GM12878 (cell line): ENCODE results near the gene NTM. TPM values are rescaled to one million over a fixed set of nuclear protein-coding genes. Genes with fewer than 3 reads are reported as not detected.

Experiments used
- ATAC-seq: fragments of 200-7000 bp; cut with Tn5 transposase; 3 replicates; pipeline ENCODE4 v1.9.1; 2020; ENCODE audit warnings: mild to moderate bottlenecking, moderate library complexity
- BruUV-seq: library from RNA; stranded (reverse); fragments of 400-500 nt; replicated peaks from 2 replicates; lab custom pipeline; 2021; lab: Mats Ljungman, UMichigan
- CTCF ChIA-PET: fragments of 300-600 bp; sonication (Branson Sonifier 250); formaldehyde crosslinking; extraction: SDS; loops from one replicate; lab custom pipeline; 2021; ENCODE audit warnings: inconsistent platforms; lab: Yijun Ruan, JAX
- POLR2A ChIA-PET: fragments of 350-600 bp; formaldehyde crosslinking; extraction: SDS; loops from one replicate; lab custom pipeline; 2021; ENCODE audit warnings: inconsistent platforms; lab: Charles Lee
- RAD21 ChIA-PET: fragments of 300-600 bp; sonication (Branson Sonifier 250); formaldehyde crosslinking; loops from one replicate; lab custom pipeline; 2023; ENCODE audit warnings: antibody characterized with exemption; ENCODE audit not compliant: unreplicated experiment; lab: Charles Lee
- SMC1A ChIA-PET: fragments of 300-600 bp; sonication (Branson Sonifier 250); formaldehyde crosslinking; loops from one replicate; lab custom pipeline; 2023; ENCODE audit not compliant: unreplicated experiment, uncharacterized antibody; lab: Charles Lee
- DNase-seq: peaks from one replicate; pipeline ENCODE4 v3.0.0-alpha.2; 2011; ENCODE audit warnings: low read depth, low spot score
- FAIRE-seq: peaks from 3 replicates; lab custom pipeline; 2011; peaks lifted over from hg19 to GRCh38; lab: Jason Lieb, UNC
- H2AFZ ChIP-seq: 2 replicates; pipeline ENCODE4 v1.6.0; 2011; ENCODE audit warnings: low read depth, low read length, control low read depth; ENCODE audit not compliant: control insufficient read depth
- H3K27ac ChIP-seq: 2 replicates; pipeline ENCODE4 v1.5.1; 2011; ENCODE audit warnings: control low read depth; ENCODE audit not compliant: control insufficient read depth, insufficient read depth
- H3K27me3 ChIP-seq, 2 experiments: replicated peaks in 1 of 2; 2 replicates each; pipeline versions ENCODE4 v1.6.0 to v1.6.1; 2011; ENCODE audit warnings: low read length in 1 of 2; ENCODE audit not compliant: control insufficient read depth in 2 of 2, insufficient read depth in 2 of 2
- H3K36me3 ChIP-seq, 2 experiments: 2 replicates each; pipeline ENCODE4 v1.5.1; 2011; ENCODE audit warnings: low read length in 1 of 2; ENCODE audit not compliant: control insufficient read depth in 2 of 2, insufficient read depth in 2 of 2
- H3K4me1 ChIP-seq: 2 replicates; pipeline ENCODE4 v1.6.1; 2011; ENCODE audit warnings: mild to moderate bottlenecking, low read length, moderate library complexity, mixed read lengths; ENCODE audit not compliant: control insufficient read depth, insufficient read depth
- H3K4me2 ChIP-seq: 2 replicates; pipeline ENCODE4 v1.6.0; 2011; ENCODE audit warnings: control low read depth; ENCODE audit not compliant: control insufficient read depth, insufficient read depth
- H3K4me3 ChIP-seq: fragments of 200-600 bp; sonication (generic); 2 replicates; pipeline ENCODE4 v1.5.1; 2016
- H3K79me2 ChIP-seq: 2 replicates; pipeline ENCODE4 v1.6.0; 2011; ENCODE audit warnings: low read length; ENCODE audit not compliant: control insufficient read depth, insufficient read depth
- H3K9ac ChIP-seq: 2 replicates; pipeline ENCODE4 v1.8.0; 2011; ENCODE audit warnings: low read length, control low read depth, mixed read lengths; ENCODE audit not compliant: control insufficient read depth, insufficient read depth
- H3K9me3 ChIP-seq: replicated peaks from 3 replicates; pipeline ENCODE4 v1.5.1; 2011; ENCODE audit warnings: mild to moderate bottlenecking, low read length; ENCODE audit not compliant: control insufficient read depth, insufficient read depth
- H4K20me1 ChIP-seq: 2 replicates; pipeline ENCODE4 v1.6.0; 2011; ENCODE audit not compliant: control insufficient read depth, insufficient read depth
- BMI1 ChIP-seq: fragments of 450-650 bp; IDR thresholded peaks from 2 replicates; pipeline ENCODE4 v1.6.1; 2016; ENCODE audit warnings: mild to moderate bottlenecking, moderate library complexity, borderline replicate concordance
- GABPA ChIP-seq: IDR thresholded peaks from 2 replicates; pipeline ENCODE4 v1.6.1; 2014; ENCODE audit warnings: antibody characterized with exemption, low read depth, mild to moderate bottlenecking, inconsistent platforms
- JUND ChIP-seq: IDR thresholded peaks from 2 replicates; pipeline ENCODE4 v1.6.1; 2012; ENCODE audit warnings: low read depth, mild to moderate bottlenecking, low read length, improper control_type of control experiment, moderate library complexity
- KLF5 ChIP-seq: fragments of 450-650 bp; IDR thresholded peaks from 2 replicates; pipeline ENCODE4 v1.6.1; 2014; ENCODE audit warnings: mild to moderate bottlenecking; ENCODE audit not compliant: partially characterized antibody
- MTA3 ChIP-seq: IDR thresholded peaks from 2 replicates; pipeline ENCODE4 v1.6.1; 2012; ENCODE audit warnings: low read length, inconsistent platforms, borderline replicate concordance
- NFYB ChIP-seq: IDR thresholded peaks from 2 replicates; pipeline ENCODE4 v1.6.1; 2011; ENCODE audit warnings: low read depth, mild to moderate bottlenecking, low read length, improper control_type of control experiment, moderate library complexity; ENCODE audit not compliant: insufficient read depth
- PAX8 ChIP-seq: fragments of 450-650 bp; IDR thresholded peaks from 2 replicates; pipeline ENCODE4 v1.6.1; 2017; ENCODE audit warnings: mild to moderate bottlenecking, moderate library complexity
- POLR2AphosphoS2 ChIP-seq: IDR thresholded peaks from 2 replicates; pipeline ENCODE4 v1.6.1; 2011; ENCODE audit warnings: low read depth, mild to moderate bottlenecking, low read length, improper control_type of control experiment, moderate library complexity
- RBBP5 ChIP-seq: fragments of 200-600 bp; sonication (generic); conservative IDR thresholded peaks from 2 replicates; pipeline ENCODE4 v1.6.1; 2016
- RELB ChIP-seq: fragments of 450-650 bp; IDR thresholded peaks from 2 replicates; pipeline ENCODE4 v1.6.1; 2017; ENCODE audit warnings: low read depth, mild to moderate bottlenecking, moderate library complexity
- SMC3 ChIP-seq: IDR thresholded peaks from 2 replicates; pipeline ENCODE4 v1.6.1; 2011; ENCODE audit warnings: low read length, improper control_type of control experiment, borderline replicate concordance
- SREBF1 ChIP-seq: IDR thresholded peaks from 2 replicates; pipeline ENCODE4 v1.6.1; 2012; ENCODE audit warnings: mild to moderate bottlenecking, low read length
- STAT1 ChIP-seq: fragments of 450-650 bp; conservative IDR thresholded peaks from 2 replicates; pipeline ENCODE4 v1.6.1; 2014; ENCODE audit warnings: antibody characterized with exemption, mild to moderate bottlenecking
- SUPT20H ChIP-seq: IDR thresholded peaks from 2 replicates; pipeline ENCODE4 v1.6.1; 2011; ENCODE audit warnings: low read depth, mild to moderate bottlenecking, low read length, moderate library complexity, borderline replicate concordance; ENCODE audit not compliant: control insufficient read depth
- USF2 ChIP-seq: IDR thresholded peaks from 2 replicates; pipeline ENCODE4 v1.6.1; 2011; ENCODE audit warnings: low read depth, low read length, improper control_type of control experiment, borderline replicate concordance
- WGBS: methylation state at CpG from one replicate; pipeline ENCODE4 v1.1.6; 2016; ENCODE audit warnings: low lambda C conversion rate; ENCODE audit not compliant: insufficient replicate concordance, insufficient coverage; ENCODE audit errors: missing lambda C conversion rate; 5-methylcytosine and 5-hydroxymethylcytosine counted together
- in situ Hi-C: fragments of 300-500 bp; cut with MboI; formaldehyde crosslinking; loops from 9 replicates; pipeline ENCODE4 v1.14.3; 2018; ENCODE audit warnings: mixed read lengths
- intact Hi-C: fragments of 100-400 bp; cut with micrococcal nuclease; formaldehyde crosslinking; loops from one replicate; pipeline ENCODE4 v1.14.2; 2022; ENCODE audit not compliant: unreplicated experiment
- polyA plus RNA-seq, 11 experiments: library from polyadenylated mRNA; depleted of rRNA in 4 of 11; unstranded in 6 of 11; stranded (reverse) in 5 of 11; fragments of >200 nt; fragmentation: Nextera tagmentation in 4 of 11; fragmentation: Illumina TruSeq in 1 of 11; extraction: Ambion mirVana in 4 of 11; extraction: Trizol in 1 of 11; gene quantifications; 1 replicate in 1 of 11; 2 replicates in 10 of 11; pipeline versions ENCODE4 v1.2.1 to v1.2.3, GENCODE V29; 2011 to 2016; ENCODE audit warnings: inconsistent platforms in 2 of 11, missing spikeins in 2 of 11, low read depth in 1 of 11
- total RNA-seq, 4 experiments: library from RNA; depleted of rRNA in 3 of 4; stranded (reverse); fragments of >200 nt in 3 of 4; fragmentation: Illumina TruSeq in 1 of 4; extraction: Trizol in 1 of 4; gene quantifications; 2 replicates each; pipeline versions ENCODE4 v1.2.1 to v1.2.3, GENCODE V29; 2013 to 2021
- TF ChIP-seq, protein P1 (sequence below): IDR thresholded peaks from 2 replicates; pipeline ENCODE4 v1.6.1; 2011; ENCODE audit warnings: borderline replicate concordance, low read depth, mild to moderate bottlenecking, moderate library complexity, mixed read lengths, low read length; ENCODE audit not compliant: insufficient read depth; ENCODE audit errors: extremely low read length
- TF ChIP-seq, protein P2 (sequence below): fragments of 450-650 bp; IDR thresholded peaks from 2 replicates; pipeline ENCODE4 v1.6.1; 2017; ENCODE audit warnings: mild to moderate bottlenecking, moderate library complexity

NTM gene
- total and polyA plus RNA-seq, 10 of the 15 experiments (the other 5 are each of a cell fraction or from before 2014, with no cell fraction given) = not detected

DNA sequence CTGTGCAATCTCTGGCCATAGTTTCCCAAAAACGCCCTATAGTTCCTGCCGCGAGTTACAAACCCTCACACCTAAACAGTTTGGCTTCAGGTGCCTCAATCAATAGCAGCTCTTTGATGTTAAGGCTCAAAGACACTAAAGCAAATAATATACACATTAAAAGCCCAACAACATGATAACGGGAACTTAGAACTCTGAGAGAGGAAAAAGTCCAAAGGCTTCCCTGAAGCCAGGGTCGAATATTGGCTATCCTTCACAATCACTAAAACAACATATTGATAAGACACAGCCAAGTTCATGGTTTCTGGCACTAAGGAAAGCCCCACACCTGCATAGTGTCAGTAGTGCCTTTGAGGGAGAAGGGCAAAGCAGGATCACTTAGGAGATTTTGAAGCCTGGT, 54.9 kb downstream of the NTM start:
- RAD21 ChIA-PET = no interaction called here

More for the DNA sequence above, 54.9 kb downstream of the NTM start:
- H3K4me1 ChIP-seq = no peaks in the 10 kb centered on the region
- ATAC-seq (no peak), FAIRE-seq (no peak), DNase-seq (no peak)
- no peak overlapping the region for H3K4me2 ChIP-seq
- H4K20me1 ChIP-seq = no peaks in the 10 kb centered on the region
- no peaks in the 10 kb centered on the region for H3K9me3 ChIP-seq
- in situ Hi-C loops = no loop called here
- H3K79me2 ChIP-seq = no peaks in the 10 kb centered on the region
- no peak overlapping the region for H3K27ac ChIP-seq
- no peak overlapping the region for H3K4me3 ChIP-seq
- 49% methylated on average over 5 of the region's 5 CpGs for WGBS
- BruUV-seq = no TSS peak
- ChIA-PET CTCF (no interaction called here), SMC1A (no interaction called here), POLR2A (no interaction called here)
- no peaks in the 10 kb centered on the region for H3K36me3 ChIP-seq
- H2AFZ ChIP-seq = no peak overlapping the region
- intact Hi-C loops = no loop called here
- peaks cover 0 to 2% of the 10 kb centered on the region in 2 experiments; a peak in 1 of 4 replicates for H3K27me3 ChIP-seq
- no peak for TF ChIP-seq JUND
- no peak for TF ChIP-seq GABPA
- TF ChIP-seq USF2 = no peak
- TF ChIP-seq STAT1 = no peak
- TF ChIP-seq NFYB = no peak
- TF ChIP-seq SMC3 = no peak
- TF ChIP-seq, protein P1, sequence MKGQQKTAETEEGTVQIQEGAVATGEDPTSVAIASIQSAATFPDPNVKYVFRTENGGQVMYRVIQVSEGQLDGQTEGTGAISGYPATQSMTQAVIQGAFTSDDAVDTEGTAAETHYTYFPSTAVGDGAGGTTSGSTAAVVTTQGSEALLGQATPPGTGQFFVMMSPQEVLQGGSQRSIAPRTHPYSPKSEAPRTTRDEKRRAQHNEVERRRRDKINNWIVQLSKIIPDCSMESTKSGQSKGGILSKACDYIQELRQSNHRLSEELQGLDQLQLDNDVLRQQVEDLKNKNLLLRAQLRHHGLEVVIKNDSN = no peak
- TF ChIP-seq, protein P2, sequence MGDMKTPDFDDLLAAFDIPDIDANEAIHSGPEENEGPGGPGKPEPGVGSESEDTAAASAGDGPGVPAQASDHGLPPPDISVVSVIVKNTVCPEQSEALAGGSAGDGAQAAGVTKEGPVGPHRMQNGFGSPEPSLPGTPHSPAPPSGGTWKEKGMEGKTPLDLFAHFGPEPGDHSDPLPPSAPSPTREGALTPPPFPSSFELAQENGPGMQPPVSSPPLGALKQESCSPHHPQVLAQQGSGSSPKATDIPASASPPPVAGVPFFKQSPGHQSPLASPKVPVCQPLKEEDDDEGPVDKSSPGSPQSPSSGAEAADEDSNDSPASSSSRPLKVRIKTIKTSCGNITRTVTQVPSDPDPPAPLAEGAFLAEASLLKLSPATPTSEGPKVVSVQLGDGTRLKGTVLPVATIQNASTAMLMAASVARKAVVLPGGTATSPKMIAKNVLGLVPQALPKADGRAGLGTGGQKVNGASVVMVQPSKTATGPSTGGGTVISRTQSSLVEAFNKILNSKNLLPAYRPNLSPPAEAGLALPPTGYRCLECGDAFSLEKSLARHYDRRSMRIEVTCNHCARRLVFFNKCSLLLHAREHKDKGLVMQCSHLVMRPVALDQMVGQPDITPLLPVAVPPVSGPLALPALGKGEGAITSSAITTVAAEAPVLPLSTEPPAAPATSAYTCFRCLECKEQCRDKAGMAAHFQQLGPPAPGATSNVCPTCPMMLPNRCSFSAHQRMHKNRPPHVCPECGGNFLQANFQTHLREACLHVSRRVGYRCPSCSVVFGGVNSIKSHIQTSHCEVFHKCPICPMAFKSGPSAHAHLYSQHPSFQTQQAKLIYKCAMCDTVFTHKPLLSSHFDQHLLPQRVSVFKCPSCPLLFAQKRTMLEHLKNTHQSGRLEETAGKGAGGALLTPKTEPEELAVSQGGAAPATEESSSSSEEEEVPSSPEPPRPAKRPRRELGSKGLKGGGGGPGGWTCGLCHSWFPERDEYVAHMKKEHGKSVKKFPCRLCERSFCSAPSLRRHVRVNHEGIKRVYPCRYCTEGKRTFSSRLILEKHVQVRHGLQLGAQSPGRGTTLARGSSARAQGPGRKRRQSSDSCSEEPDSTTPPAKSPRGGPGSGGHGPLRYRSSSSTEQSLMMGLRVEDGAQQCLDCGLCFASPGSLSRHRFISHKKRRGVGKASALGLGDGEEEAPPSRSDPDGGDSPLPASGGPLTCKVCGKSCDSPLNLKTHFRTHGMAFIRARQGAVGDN = no peak
- no peak for TF ChIP-seq SREBF1
- TF ChIP-seq RELB = no peak
- no peak for TF ChIP-seq PAX8
- no peak for TF ChIP-seq BMI1
- TF ChIP-seq KLF5 = no peak
- TF ChIP-seq RBBP5 = no peak
- TF ChIP-seq POLR2AphosphoS2 = no peak
- no peak for TF ChIP-seq MTA3
- no peak for TF ChIP-seq SUPT20H
- H3K9ac ChIP-seq = no peak overlapping the region
